GM18858 (cell line): Measurements from ENCODE around the gene SHFL.

Experiments used
- ATAC-seq: cut with Tn5 transposase; IDR thresholded peaks from one replicate; pipeline ENCODE4 v1.9.1; 2021; ENCODE audit not compliant: unreplicated experiment

The SHFL gene

GRCh38 chr19:10132905-10133304 lies 46.8 kb downstream of the SHFL start:
- no peak for ATAC-seq

GRCh38 chr19:10133596-10133995 lies 47.5 kb downstream of the SHFL start:
- no peak for ATAC-seq

GRCh38 chr19:10134040-10134439 lies 47.9 kb downstream of the SHFL start:
- ATAC-seq: no peak

GRCh38 chr19:10135551-10136334 lies 49.6 kb downstream of the SHFL start:
- no peak for ATAC-seq

GRCh38 chr19:10136936-10137335 lies 50.8 kb downstream of the SHFL start:
- no peak for ATAC-seq

GRCh38 chr19:10137751-10138682 lies 51.9 kb downstream of the SHFL start:
- no peak for ATAC-seq

GRCh38 chr19:10138879-10139795 lies 53.0 kb downstream of the SHFL start:
- no peak for ATAC-seq

GRCh38 chr19:10139952-10140351 lies 53.8 kb downstream of the SHFL start:
- ATAC-seq: no peak

- ATAC-seq: no peak
Measured at GRCh38 chr19:10141479-10141878, 55.4 kb downstream of the SHFL start.

GRCh38 chr19:10141973-10142372 lies 55.9 kb downstream of the SHFL start:
- no peak for ATAC-seq
